HG02840 (cell line): ENCODE data around the gene PPP1R14B.

Experiments
- ATAC-seq: cut with Tn5 transposase; IDR thresholded peaks from one replicate; pipeline ENCODE4 v1.9.1; 2021; ENCODE audit warnings: mild to moderate bottlenecking, moderate library complexity, moderate number of reproducible peaks; ENCODE audit not compliant: unreplicated experiment, low FRiP score

Gene PPP1R14B, protein sequence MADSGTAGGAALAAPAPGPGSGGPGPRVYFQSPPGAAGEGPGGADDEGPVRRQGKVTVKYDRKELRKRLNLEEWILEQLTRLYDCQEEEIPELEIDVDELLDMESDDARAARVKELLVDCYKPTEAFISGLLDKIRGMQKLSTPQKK

DNA sequence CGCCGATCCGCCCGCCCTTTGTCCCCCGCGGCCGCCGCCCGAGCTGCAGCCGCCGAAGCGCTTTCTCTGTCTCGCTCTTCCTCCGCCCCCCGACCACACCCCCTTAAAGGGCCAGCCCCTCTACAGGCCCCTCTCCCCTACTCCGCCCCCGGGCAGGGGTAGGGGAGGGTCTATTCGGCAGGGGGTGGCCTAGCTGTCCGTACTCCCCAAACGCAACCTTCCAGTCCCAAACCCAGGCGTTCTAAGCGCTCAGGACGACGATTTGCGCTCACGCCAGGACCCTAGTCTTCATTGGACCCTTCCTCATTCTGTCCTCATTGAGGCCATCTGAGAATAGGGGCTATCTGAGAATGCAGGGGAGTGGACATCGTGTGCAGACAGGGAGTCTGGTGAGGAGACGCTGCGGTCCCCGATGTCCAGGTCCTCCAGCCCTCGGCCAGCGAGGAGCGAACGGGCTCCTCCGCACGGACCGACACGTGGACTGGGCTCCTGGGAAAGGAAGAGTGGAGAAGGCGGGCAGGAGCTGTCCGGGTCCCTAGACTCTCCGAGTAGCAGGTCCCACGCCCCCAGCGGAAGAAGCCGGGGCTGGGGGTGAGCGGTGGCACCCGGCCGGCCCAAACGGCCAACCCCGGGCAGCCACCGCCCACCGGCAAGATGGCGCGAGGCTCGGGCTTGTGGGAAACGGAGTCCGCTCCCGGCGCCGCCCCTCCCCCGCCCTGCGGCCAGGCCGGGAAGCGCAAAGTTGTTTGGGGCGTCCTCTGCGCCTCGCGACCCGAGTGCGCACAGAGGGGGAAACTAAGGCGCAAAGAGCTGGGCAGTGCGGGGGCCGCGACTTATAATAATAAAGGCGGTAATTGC is at the start of gene PPP1R14B:
PPP1R14B (minus strand) TSS at position 73 of the 858 bp plus-strand sequence. CDS start 270 bp downstream, outside the sequence.
- no peak for ATAC-seq

DNA sequence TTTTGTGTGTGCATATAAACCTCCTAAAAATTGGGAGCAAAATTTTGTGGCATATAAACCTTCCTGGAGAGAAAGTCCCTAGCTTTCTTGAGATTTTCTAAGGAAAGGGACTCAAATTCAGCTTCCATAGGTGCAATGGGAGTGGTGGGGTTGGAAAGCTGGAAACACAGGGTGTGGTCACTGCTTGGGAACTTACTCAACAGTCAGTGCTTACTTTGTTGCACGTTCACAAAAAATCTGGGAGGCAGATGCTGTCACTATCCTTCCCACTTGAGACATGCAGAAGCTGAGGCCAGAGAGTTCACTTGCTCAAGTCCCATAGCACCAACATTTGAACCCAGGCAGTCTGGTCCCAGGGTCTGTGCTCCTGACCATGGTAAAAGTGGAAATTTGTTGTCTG is 49.5 kb upstream of the PPP1R14B start:
- no peak for ATAC-seq

DNA sequence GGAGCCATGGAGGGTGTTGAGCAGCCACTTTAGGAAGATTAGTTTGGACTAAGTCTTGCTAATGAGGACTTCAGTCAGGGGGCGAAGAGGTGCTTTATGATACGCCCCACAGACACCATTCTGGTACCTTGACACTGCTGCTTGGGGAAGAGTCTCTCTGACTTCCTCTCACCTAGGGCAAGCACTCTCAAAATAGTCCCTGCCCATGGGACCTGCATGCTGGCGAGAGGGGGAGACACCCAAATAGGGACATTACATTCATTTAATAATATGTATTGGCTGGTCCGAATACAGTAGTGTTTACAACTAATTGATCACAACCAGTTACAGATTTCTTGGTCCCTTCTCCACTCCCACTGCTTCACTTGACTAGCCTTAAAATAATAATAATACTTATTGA is 49.0 kb upstream of the PPP1R14B start:
- no peak for ATAC-seq

DNA sequence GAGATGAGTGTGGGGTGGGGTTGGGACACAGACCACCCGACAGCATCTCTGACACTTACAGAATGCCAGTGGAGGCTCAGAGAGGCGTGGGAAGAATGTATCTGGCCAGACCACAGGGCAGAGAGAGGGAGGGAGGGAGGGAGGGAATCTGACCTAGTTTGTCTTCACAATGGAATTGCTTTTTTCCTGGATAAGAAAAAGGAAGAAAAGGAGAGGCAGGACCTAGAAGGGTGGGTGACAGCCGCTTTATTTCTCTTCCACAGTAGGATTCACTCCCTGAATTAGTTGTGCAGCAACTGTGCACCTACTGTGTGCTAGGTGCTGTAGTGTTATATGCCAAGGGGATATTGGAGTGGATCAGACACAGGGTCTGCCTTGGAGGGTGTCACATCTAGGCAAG is 48.0 kb upstream of the PPP1R14B start:
- no peak for ATAC-seq

DNA sequence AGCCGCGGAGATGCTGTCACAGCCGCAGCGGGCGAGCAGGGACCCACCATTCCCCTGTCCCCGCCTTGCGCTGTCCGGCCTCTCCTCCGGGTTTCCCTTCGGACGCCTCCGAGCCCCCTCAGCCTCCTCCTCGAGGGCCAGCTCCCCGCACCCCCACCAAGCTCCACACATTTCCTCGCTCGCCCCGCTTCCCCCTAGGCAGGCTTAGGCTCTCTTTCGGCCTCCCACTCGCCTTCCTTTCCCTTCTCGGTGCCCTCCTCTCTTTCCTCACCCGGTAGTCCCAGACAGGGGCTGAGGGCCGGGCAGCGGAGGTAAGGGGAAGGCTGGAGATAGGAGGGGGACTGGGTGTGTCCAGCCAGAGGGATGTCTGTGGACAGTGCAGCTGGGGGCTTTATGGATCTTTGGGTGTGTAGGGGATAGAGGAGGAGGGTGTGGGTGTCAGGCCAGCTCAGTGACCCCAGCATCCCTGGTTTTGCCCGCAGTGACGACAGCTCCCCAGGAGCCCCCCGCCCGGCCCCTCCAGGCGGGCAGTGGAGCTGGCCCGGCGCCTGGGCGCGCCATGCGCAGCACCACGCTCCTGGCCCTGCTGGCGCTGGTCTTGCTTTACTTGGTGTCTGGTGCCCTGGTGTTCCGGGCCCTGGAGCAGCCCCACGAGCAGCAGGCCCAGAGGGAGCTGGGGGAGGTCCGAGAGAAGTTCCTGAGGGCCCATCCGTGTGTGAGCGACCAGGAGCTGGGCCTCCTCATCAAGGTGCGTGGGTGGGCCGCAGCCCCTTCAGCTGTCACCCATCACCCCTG is 45.9 kb upstream of the PPP1R14B start:
- ATAC-seq: no peak

DNA sequence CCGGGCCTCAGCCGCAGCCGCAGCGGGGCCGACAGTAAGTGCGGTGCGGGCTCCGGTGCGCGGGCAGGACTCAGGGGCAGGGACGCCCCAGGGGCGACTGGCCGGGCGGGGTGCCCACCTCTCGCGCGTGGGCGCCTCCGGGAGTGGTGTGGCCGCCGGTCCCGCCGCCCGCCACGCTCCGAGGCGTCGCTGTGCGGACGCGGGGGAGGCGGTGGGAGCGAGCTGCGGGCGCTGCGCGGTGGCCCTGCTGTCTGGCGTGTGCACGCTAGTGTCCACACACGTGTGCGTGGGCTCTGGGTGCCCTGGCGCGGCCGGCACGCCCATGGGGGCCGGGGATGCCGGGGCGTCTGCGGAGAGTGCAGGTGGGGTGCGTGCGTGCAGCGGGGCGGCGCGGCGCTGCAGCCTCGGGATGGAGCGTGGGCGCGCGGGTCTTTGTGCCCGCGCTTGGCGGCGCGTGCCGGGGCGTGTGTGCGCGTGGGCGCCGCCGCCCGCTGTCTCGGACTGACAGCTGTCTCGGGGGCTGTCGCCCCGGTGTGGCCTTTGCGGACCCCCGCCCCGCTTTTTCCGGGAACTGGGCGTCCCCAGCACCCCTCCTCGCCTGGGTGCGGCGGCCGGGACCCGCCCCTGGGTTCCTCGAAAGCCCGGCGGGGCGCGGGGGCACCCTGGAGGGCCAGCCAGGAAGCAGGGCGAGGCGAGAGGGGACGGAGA is 45.2 kb upstream of the PPP1R14B start:
- ATAC-seq: no peak

DNA sequence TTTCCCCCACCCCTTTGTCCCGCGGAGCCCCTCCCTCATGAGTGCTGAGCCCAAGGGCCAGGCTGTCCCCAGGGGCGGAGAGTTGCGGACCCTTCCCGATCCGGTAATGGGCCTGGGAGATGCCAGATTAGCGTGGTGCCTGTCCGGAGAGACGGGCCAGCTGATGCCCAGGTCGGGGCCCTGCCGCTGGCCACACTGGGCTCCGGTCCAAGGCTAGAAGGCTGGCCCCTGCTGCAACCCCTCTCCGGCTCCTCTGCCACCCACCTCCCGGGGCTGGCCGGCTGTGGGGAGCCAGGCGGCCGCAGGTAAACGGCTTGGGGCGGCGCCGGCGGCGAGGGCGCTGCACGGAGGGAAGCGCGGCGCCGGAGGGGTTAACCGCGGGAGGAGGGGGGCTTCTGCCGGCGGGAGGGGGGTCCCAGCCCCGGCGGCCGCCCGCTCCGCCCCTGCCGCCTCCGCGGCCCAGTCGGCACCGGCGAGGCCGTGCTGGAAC is 44.6 kb upstream of the PPP1R14B start, which contains the start of gene KCNK4:
KCNK4 (plus strand) TSS at position 41 of the 490 bp plus-strand sequence. CDS start 1,717 bp downstream, outside the sequence.
- no peak for ATAC-seq

DNA sequence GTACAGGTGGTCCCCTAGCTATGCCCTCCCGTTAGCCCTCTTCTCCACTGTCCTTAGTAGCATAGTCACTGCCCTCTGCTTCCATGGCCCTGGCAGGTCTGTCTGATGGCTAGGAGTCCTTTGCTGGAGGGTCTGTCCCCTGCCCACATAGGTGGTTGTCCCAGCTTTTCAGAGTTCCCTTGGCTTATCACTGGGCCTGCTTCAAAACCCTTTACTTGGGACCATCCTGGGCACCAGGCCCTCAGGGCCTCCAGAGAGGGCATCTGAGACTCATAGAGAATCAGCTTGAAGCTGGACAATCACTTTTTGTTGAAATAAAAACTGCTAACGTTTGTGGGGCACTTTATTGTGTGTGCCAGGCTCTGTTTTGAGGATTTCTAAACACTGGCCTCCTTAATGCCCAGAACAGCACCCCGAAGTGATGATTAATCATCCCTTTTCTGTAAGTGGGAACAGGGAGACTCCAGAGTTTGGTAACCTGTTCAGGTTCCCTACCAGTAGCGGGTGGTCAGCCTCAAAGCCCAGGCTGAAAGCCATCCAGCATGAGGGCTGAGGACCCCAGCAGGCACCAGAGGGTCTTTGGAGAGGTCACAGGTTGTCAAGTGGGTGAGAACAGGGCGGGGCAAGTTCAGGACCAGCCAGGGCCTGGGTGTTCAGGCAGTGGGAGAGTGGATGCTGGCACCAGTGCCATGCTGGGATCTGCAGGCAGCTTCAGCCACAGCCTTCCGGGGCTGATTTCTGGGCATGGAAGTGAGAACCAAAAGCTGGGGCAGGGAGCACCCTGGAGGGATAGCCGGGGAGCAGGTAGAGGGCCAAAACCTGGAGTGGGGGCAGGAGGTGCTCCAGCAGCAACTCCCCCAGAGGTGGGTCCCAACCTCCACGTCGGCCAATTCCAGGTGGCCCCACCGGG is 43.9 kb upstream of the PPP1R14B start:
- ATAC-seq: no peak

DNA sequence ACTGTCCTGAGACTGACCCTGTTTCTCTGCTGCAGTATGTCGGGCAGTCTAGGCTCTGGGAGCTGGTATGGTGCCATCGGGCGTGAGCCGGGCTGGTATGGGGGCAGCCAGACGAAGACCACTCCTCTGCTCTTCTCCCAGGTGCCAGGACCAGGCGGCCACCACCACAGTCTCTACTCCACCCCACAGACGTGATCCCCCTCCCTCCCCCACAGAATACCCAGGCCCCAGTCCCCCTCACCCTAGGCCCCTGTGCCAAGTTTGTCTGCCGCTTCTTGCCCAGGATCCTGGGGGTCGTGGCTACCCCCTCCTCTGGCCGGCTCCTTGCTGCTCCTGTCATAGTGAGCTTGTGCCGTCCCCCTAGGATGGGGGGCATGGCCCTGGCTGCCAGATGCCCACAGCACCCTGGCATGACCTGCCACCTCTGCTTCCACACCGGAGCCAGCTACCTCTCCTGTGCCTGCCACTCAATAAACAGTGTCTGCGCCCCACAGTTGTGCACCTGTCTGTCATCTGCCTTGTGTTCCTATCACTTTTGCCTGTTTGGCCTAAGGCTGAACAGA is 42.3 kb upstream of the PPP1R14B start:
- no peak for ATAC-seq

DNA sequence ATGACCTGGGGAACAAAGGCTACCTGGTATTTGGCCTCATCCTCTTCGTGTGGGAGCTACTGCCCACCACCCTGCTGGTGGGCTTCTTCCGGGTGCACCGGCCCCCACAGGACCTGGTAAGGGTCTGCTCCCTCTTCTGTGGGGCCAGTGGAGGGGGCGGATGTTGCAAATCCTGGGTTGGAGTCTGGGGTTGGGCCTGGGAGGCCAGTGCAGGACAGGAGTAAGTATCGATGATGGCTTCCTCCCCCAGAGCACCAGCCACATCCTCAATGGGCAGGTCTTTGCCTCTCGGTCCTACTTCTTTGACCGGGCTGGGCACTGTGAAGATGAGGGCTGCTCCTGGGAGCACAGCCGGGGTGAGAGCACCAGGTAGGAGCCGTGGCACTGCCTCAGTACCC is 41.6 kb upstream of the PPP1R14B start:
- ATAC-seq: no peak

DNA sequence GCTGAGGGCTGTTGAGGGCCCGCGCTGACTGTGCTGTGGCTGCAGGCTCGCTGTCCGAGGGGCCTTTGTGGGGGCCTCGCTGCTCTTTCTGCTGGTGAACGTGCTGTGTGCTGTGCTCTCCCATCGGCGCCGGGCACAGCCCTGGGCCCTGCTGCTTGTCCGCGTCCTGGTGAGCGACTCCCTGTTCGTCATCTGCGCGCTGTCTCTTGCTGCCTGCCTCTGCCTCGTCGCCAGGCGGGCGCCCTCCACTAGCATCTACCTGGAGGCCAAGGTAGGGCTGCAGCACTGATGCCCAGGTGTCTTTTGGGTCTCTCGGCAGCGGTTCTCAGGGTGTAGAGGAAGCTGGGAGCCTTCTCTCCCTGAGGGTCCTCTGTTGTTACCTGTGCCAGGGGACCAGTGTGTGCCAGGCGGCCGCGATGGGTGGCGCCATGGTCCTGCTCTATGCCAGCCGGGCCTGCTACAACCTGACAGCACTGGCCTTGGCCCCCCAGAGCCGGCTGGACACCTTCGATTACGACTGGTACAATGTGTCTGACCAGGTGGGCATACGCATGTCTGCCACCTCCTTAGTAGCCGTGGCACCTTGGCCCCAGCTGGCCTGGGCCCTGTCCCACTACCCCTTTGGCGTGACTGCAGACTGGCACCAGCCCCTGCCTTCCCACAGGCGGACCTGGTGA is 41.1 kb upstream of the PPP1R14B start:
- ATAC-seq: no peak

DNA sequence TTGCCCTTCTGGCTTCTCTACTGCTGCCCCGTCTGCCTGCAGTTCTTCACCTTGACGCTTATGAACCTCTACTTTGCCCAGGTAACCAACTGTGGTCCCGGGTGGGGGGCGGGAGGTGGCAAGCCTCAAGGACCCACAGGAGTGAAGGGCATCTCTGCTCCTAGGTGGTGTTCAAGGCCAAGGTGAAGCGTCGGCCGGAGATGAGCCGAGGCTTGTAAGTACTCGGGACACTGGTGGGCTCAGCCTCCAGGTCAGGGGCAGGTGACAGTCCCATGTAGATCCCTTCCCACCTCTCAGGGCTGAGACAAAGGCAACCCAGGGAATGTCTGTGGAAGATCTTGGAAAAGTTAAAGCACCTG is 40.0 kb upstream of the PPP1R14B start:
- no peak for ATAC-seq

DNA sequence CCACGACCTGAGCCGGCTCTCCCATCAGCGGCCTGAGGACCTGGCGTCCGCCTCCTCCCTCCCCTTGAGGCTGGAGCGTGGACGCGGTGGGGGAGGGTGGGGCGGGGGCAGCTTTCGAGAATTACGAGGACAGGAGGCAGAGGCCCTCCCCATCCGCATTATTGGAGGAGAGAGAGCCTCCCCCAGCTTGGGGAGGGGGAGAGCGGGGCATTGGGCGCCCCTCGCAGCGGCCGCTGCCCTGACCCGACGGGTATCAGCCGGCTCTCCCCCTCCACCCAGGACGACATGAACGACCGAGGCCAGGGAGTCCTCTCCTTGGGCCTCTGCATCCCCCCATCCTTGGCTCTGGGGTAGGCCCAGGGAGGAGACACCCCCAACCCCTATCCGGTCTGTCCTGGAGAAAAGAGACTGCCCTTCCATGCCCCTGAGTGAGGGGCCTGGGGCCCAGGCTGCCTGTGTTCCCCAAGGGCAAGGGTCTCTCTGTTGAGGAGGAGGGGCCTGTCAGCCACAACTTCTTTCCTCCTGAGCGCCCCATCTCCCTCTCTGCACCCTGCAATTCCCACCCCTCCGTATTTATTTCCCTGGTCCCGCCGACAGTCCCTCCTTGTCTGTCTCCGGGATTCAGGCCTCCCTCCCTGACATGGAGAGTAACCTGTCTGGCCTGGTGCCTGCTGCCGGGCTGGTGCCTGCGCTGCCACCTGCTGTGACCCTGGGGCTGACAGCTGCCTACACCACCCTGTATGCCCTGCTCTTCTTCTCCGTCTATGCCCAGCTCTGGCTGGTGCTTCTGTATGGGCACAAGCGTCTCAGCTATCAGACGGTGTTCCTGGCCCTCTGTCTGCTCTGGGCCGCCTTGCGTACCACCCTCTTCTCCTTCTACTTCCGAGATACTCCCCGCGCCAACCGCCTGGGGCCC is 39.4 kb upstream of the PPP1R14B start:
- no peak for ATAC-seq

DNA sequence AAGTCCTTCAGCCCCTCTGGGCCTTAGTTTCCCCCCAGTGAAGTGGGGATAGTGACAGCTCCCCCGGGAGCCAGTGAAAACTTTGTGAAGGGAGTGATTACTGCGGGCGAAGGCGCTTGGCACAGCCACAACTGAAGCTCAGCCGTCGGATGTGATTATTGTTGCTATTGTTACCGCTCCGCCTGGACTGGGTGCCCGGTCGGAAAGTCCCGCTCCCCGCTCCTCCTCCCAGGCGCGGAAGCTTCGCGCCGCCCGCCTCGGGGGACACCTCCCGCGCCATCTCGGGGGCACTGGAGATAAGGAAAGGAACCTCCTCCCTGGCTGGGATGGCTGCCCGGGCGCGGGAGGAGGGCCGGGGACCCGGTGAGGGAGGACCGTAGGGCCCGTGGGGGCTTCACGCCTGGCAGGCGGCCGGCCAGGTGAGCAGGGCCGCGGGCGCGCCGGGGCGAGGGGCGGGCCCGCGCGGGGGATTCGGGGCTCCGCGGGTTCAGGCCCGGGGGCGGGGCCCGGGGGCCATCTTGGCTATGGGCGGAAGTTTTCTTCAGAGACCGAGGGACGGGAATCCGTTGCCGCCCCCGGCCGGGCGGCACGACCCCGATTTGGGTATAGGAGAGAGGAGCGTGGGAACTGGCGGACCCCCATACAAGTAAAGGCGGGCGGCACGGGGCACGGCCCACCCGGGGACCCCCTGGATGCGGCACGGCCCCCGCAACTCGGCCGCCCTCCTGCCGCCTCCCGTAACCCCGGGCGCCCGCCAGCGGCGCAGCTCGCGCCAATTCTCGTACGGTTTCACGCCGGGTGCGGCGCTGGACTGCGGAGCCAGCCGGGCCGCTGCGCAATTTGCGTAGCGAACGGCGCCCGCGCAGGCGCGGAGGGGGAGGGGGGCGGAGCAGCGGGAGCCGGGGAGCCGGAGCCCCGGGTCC is 38.5 kb upstream of the PPP1R14B start, which contains the start of gene GPR137:
GPR137 (plus strand) TSS at position 887 of the 923 bp plus-strand sequence. CDS start 677 bp downstream, outside the sequence.
- peak; percentile 66 for ATAC-seq

DNA sequence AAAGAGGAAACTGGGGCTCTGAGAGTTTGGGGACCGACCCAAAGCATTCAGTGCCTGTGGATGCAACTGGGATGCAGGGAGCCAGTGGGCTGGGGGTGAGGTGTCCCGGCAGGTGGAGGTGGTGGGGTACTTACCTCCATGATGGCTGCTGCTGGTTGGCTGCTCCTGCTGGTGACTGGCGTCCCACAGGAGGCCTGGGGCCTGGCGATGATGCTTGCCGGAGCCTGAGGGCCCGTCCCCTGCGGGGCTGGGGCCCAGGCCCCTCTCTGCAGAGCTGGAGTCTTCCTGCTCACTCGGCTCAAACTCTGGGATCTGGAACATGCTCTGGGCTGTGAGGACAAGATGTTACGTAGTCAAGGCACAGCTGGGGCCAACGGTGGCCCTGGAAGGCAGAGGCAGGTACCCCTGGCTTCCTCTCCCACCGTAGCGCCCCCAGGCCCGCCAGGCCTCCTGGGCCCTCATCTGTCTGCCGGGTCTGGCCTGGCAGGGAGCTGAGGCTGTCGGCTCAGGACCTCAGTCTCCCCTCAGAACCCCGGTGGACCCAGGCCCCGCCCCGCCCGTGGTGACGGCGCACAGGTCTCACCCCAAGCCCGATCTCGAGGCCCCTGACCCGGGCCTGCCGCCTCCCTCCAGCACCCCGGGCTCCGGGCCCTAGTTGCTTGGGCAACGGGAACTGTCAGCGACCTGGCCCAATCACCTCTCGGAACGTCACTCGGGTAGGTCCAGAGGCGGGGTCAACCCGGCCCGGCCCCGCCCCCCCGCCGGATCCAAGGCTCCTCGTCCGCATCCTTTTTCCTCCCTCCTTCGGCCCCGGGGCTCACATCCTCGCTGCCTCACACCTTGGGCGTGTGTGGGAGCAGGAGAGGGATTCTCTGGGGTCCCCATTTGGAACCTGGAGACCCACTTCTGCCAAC is 37.6 kb upstream of the PPP1R14B start, which contains the start of gene BAD:
BAD (minus strand) TSS at position 618 of the 914 bp plus-strand sequence; CDS start at position 321, 297 bp downstream.
- peak; percentile 46 for ATAC-seq
